ENCODE data around the gene PRRC2C.

Gene PRRC2C

GRCh38 chr1:171585715-171586114 lies 100.4 kb downstream of the PRRC2C start:
- H3K27ac ChIP-seq = no peak overlapping the region
- TF ChIP-seq CTCF (IDR thresholded peaks at IDR 0.05) = no peak
- H3K36me3 ChIP-seq (ENCODE audit: control insufficient read depth, insufficient read depth, low read length) = no peaks in the 10 kb centered on the region
- no peaks in the 10 kb centered on the region for H3K27me3 ChIP-seq (ENCODE audit: control insufficient read depth, insufficient read depth, low read length)
- H3K9ac ChIP-seq = no peak overlapping the region
- no peak overlapping the region for H3K4me2 ChIP-seq (ENCODE audit: low read length)
- H2AFZ ChIP-seq = no peak overlapping the region
- no peaks in the 10 kb centered on the region for H3K9me3 ChIP-seq (ENCODE audit: control insufficient read depth, low read length)
- H3K4me3 ChIP-seq (ENCODE audit: low read depth, low read length) = no peak overlapping the region
- no peaks in the 10 kb centered on the region for H3K79me2 ChIP-seq
- H3K4me1 ChIP-seq = no peaks in the 10 kb centered on the region

GRCh38 chr1:171588230-171588629 lies 102.9 kb downstream of the PRRC2C start:
- no peaks in the 10 kb centered on the region for H3K9me3 ChIP-seq (ENCODE audit: control insufficient read depth, low read length)
- H2AFZ ChIP-seq = no peak overlapping the region
- H3K4me2 ChIP-seq (ENCODE audit: low read length) = no peak overlapping the region
- H3K79me2 ChIP-seq = no peaks in the 10 kb centered on the region
- H3K4me3 ChIP-seq (ENCODE audit: low read depth, low read length) = no peak overlapping the region
- TF ChIP-seq CTCF (IDR thresholded peaks at IDR 0.05) = no peak
- no peaks in the 10 kb centered on the region for H3K36me3 ChIP-seq (ENCODE audit: control insufficient read depth, insufficient read depth, low read length)
- H3K27ac ChIP-seq = no peak overlapping the region
- no peak overlapping the region for H3K9ac ChIP-seq
- no peaks in the 10 kb centered on the region for H3K4me1 ChIP-seq
- no peaks in the 10 kb centered on the region for H3K27me3 ChIP-seq (ENCODE audit: control insufficient read depth, insufficient read depth, low read length)

- no peaks in the 10 kb centered on the region for H3K79me2 ChIP-seq
- H3K4me3 ChIP-seq (ENCODE audit: low read depth, low read length) = no peak overlapping the region
- no peak overlapping the region for H3K9ac ChIP-seq
- H3K4me2 ChIP-seq (ENCODE audit: low read length) = no peak overlapping the region
- H3K27ac ChIP-seq = no peak overlapping the region
- H3K36me3 ChIP-seq (ENCODE audit: control insufficient read depth, insufficient read depth, low read length) = no peaks in the 10 kb centered on the region
- H3K9me3 ChIP-seq (ENCODE audit: control insufficient read depth, low read length) = no peaks in the 10 kb centered on the region
- H3K4me1 ChIP-seq = no peaks in the 10 kb centered on the region
- H2AFZ ChIP-seq = no peak overlapping the region
- no peaks in the 10 kb centered on the region for H3K27me3 ChIP-seq (ENCODE audit: control insufficient read depth, insufficient read depth, low read length)
- no peak for TF ChIP-seq CTCF (IDR thresholded peaks at IDR 0.05)
Measured at GRCh38 chr1:171590022-171590421, 104.7 kb downstream of the PRRC2C start.

- no peak overlapping the region for H3K4me3 ChIP-seq (ENCODE audit: low read depth, low read length)
Measured at GRCh38 chr1:171595324-171595723, 110.0 kb downstream of the PRRC2C start.

More at GRCh38 chr1:171595324-171595723, 110.0 kb downstream of the PRRC2C start:
- H3K4me2 ChIP-seq (ENCODE audit: low read length) = no peak overlapping the region
- no peaks in the 10 kb centered on the region for H3K36me3 ChIP-seq (ENCODE audit: control insufficient read depth, insufficient read depth, low read length)
- no peaks in the 10 kb centered on the region for H3K4me1 ChIP-seq
- H3K9me3 ChIP-seq (ENCODE audit: control insufficient read depth, low read length) = no peaks in the 10 kb centered on the region
- no peak overlapping the region for H3K27ac ChIP-seq
- H3K79me2 ChIP-seq = no peaks in the 10 kb centered on the region
- H3K9ac ChIP-seq = no peak overlapping the region
- H2AFZ ChIP-seq = no peak overlapping the region
- H3K27me3 ChIP-seq (ENCODE audit: control insufficient read depth, insufficient read depth, low read length) = no peaks in the 10 kb centered on the region
- TF ChIP-seq CTCF (IDR thresholded peaks at IDR 0.05) = no peak
